NCI-H345 (cell line): ENCODE results near the gene OTUD3.
"Not testable (repeated sequence)": the region's sequence is repeated elsewhere in the genome, so short reads cannot be mapped to it uniquely, and the experiment has no call there.

Experiments
- DNase-seq: peaks from one replicate; lab custom pipeline; 2025; lab: John Stamatoyannopoulos, UW

The OTUD3 gene

DNA sequence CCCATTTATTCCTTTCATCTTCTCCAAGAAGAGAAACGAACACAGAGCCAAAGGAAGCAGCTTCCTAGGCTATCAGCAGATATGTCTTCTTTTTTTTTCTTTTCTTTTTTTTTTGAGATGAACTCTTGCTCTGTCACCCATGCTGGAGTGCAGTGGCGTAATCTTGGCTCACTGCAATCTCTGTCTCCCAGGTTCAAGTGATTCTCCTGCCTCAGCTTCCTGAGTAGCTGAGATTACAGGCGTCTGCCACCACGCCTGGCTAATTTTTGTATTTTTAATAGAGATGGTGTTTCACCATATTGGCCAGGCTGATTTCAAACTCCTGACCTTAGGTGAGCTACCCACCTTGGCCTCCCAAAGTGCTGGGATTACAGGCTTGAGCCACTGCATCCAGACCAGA, 13.6 kb upstream of the OTUD3 start:
- DNase-seq: not testable (repeated sequence)

DNA sequence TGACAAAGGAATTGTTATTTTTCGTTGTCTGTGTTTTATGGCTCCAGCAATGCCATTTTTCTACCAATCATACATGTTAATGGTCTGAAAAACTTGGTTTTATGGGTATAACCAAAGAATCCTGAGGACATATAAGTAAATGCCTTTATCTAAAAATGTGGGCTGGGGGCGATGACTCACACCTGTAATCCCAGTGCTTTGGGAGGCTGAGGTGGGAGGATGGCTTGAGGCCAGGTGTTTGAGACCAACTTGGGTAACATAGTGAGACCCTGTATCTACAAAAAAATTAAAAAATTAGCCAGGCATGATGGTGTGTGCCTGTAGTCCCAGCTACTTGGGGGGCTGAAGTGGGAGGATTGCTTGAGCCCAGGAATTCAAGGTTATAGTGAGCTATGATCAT, 12.7 kb upstream of the OTUD3 start:
- not testable (repeated sequence) for DNase-seq

- no peak for DNase-seq
These were observed 12.3 kb upstream of the OTUD3 start for GRCh38 chr1:19869929-19870328.

DNA sequence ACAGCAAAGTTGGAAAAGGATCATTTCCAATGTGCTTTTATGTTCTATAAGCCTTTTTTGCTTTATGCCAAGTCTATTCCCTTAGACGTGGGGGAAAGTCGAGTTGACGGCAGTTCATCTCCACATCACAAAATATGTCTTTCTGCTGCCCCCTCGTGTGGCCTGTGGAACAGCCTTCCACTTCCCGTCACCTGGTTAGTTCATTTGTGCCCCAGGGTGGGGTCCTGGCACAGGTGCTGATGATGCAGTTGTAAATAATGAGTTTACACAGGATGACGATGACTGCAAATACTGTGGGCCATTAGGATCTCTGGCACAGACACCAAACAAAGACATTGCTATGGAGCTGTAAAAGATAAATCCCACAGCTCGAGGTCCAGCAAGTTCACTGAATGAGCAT, 10.0 kb upstream of the OTUD3 start:
- DNase-seq: peak; percentile 68

DNA sequence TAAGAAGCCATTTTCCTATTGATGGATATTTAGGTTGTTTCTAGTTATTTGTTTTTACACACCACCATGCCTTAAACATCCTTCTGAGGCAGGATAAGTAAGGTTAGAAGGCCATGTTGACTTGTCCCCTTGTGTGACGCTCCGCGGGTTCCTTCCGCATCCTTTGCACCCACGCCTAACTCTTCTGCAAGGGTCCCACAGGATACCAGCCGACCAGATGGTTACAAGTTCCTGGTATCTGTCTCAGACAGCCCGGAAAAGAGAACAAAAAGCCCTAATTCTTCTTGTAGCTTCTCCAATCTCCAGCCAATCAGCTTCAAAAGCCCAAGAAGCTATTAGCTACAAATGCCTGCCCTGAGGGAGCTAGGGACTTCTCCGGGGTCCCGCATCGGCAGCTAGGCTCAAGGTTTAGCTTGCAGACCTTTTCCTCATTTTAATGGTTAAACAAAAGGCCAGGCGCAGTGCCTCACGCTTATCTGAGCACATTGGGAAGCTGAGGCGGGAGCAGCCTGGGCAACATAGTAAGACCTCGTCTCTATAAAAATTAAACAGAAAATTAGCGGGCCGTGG, 4.9 kb upstream of the OTUD3 start:
- no peak for DNase-seq

GRCh38 chr1:19877821-19878636, 4.2 kb upstream of the OTUD3 start:
- DNase-seq: no peak

GRCh38 chr1:19878637-19878985, 3.6 kb upstream of the OTUD3 start:
- DNase-seq: no peak

DNA sequence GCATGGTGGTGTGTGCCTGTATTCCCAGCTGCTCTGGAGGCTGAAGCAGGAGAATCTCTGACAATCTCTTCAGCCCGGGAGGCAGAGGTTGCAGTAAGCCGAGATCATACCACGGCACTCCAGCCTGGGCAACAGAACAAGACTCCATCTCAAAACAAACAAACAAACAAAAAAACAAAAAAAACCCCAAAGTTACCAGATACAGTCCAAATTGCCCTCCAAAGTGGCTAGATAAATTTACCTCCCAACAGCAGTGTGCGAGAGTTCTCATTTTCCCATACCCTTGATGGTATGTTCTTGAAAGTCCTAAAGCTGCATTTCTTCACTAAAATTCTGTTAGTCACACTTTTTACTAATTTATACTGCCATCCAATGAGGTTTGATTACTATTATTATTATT, 3.0 kb upstream of the OTUD3 start:
- DNase-seq: no peak

- no peak for DNase-seq
These were observed 2.5 kb upstream of the OTUD3 start for GRCh38 chr1:19879661-19880060.

- not testable (repeated sequence) for DNase-seq
These were observed 1.4 kb upstream of the OTUD3 start for GRCh38 chr1:19880841-19881240.

GRCh38 chr1:19884312-19884711, 2.1 kb downstream of the OTUD3 start:
- no peak for DNase-seq

DNA sequence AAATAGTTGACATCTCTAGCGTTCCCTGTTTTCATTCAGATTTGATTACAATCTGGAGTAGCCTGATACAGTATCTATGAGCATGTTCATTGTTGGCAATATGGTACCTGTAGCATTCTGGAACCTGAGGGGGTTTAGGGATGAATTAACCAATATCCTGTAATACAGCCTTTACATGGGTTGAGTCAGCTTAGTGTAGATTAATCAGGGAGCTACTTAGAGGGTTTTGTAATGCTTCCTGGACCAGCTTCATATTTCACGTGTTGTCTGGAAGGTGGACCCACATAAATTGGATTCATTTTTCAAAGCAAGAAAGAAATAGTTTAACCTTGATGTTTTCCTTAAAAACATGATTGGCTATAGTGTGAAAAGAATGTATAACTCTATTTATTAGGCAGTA, 3.6 kb downstream of the OTUD3 start:
- DNase-seq: no peak

DNA sequence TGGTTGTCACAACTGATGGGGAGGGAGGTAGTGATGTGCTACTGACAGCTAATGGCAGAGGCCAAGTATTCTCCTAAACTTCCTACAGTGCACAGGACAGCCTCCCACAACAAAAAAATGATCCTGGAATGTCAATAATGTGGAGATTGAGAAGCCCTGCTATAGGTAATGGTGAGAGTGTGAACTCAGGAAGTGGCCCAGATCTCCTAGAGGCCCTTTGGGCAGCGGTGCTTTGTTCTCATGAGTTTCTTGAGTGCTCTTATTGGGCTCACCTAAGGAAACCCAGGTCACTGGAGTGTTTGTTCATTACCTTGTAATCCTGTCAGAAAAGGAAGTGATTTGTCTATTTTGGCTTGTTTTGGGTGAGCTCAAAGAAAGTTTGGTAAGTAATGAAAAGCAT, 5.9 kb downstream of the OTUD3 start:
- DNase-seq: no peak

GRCh38 chr1:19889656-19890055, 7.5 kb downstream of the OTUD3 start:
- DNase-seq: no peak

DNA sequence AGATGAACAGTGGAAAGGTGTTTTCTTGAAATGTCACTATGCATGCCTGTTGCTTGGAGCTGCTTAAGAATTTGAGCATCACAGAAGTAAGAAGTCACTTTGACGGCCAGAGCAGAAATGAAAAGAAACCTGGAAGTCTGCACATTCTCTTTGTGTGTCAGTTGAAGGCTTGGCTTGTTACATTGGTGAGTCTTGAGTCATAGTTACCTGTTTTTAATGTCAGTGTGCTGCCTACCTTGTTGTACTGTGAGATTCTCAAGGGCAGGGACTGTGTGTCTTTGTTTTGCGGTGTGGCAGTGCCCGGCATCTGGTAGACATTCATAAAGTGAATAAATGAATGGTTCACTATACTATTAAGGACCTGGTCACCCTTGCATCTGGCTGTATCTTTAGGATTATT, 9.9 kb downstream of the OTUD3 start:
- no peak for DNase-seq

DNA sequence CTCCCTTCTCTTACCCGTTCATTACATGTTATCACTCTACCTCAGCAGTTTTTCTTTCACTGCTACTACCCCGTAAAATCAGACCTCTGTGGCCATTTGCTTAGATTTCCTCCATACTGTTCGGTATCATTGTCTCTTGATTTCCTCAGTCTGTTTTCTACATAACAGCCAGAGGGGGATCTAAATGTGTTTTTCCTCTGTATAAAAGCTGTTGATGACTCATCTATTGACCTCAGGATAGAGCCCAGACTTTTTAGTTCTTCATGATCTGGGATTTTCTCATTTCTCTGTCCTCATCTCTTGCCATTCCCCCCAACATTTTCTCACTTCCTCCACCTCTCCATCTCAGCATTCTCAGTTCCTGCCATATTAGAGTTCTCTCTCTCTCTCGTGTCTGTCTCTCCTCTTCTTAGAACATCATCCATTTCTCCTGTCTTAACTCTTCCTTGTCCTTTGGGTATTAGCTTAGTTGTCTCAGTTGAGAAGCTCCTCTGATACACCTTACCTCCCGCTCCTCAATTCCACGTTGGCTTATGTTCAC, 10.5 kb downstream of the OTUD3 start:
- DNase-seq: no peak

GRCh38 chr1:19893687-19894086, 11.5 kb downstream of the OTUD3 start:
- DNase-seq: no peak

DNA sequence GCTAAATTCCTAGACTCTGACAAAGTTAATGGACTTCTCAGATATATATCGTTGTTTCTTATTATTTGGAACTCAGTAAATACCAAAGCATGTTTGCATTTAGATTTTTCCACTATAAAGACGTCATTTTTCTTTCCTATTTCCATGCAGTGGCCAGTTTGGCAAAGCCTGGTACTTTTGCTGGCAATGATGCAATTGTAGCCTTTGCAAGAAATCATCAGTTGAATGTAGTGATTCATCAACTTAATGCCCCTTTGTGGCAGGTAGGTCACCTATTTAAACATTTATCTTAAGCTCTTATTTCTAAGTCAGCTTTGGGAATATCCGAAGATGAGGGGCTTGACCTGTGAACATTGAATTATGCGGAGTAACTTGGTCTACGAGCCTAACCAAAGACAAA, 12.0 kb downstream of the OTUD3 start:
- no peak for DNase-seq

DNA sequence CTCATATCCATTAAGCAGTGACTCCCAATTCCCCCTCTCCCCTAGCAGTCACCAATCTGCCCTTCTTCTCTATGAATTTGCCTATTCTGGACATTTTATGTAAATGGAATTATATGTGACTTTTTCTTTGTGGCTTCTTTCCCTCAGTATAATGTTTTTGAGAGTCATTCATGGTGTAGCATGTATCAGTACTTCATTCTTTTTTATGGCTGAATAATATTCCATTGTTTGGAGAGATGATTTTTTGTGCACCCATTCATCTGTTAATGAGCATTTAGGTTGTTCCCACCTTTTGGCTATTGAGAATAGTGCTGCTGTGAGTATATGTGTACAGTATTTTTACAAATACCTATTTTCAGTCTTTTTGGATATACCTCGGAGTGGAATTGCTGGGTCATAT, 19.5 kb downstream of the OTUD3 start:
- no peak for DNase-seq

GRCh38 chr1:19903621-19904020, 21.4 kb downstream of the OTUD3 start:
- no peak for DNase-seq

DNA sequence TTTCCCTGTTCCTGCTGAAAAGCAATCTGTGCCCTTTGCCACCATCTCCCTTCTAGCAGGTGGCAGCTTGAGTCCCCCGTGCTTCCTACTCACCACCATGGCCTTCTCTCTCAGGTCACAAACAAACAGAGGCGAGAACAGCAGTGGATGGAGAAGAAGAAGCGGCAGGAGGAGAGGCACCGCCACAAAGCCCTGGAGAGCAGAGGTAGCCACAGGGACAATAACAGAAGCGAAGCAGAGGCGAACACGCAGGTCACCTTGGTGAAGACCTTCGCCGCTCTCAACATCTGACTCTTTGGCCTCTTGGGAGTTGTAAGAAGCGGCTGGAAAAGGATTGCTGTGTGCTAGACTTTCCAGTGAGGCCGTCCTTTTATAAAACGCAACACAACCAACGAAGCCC, 25.3 kb downstream of the OTUD3 start:
- no peak for DNase-seq

DNA sequence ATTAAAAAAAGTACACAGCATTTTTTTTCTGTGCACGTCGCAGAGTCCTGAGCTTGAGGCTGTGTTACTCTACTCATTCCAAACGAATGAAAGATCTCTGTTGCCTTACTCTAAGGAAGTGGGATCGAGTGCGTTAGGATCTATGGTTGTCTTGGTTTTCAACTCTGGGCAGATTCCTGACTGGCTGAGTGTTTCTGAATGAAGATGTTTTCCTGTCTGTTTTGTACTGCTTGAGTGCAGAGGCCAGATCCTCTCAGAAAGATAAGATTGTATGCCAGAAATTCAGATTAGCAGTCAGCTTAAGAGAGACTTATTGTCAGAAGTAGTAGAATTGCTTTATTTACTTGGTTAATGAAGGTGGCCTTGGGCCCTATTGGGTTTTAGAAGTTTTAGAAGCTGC, 27.2 kb downstream of the OTUD3 start:
- no peak for DNase-seq

DNA sequence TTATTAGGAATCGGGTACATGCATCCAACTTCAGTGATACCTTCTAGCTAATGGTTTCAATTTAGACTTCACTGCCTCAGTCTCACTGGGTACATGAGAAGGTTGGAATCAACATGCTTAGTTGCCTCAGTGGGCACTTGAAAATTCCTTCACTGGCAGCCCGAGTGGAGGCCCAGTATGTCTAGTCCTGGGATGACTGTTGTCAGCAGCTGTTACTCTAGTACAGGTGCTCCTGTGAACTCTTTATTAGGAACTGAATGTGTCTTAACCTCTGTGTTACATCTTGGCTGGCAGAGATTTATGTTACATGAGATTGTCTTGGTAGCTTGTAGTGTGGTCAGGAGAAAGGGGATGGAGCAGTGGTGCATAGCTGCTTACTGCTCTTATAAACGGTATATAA, 27.8 kb downstream of the OTUD3 start:
- DNase-seq: no peak

- no peak for DNase-seq
These were observed 28.5 kb downstream of the OTUD3 start for GRCh38 chr1:19910650-19911049.
